Stimulated activated CD4-positive, alpha-beta T cell treated with anti-CD3 and anti-CD28 coated beads, Interleukin-1b, Interleukin-23, amount 100 ng/mL, for 1 hour (primary cell): Measurements from ENCODE around the gene MTA3.

ENCODE experiments used
- DNase-seq, 2 donors: peaks; one replicate each; pipeline ENCODE4 v3.0.0-alpha.2; 2020; ENCODE audit warnings: low read depth in 2 of 2

Gene MTA3

GRCh38 chr2:42762155-42762554 is 193.7 kb downstream of the MTA3 start:
- no peak for DNase-seq

GRCh38 chr2:42762823-42763804 is 194.7 kb downstream of the MTA3 start:
- DNase-seq = no peak

GRCh38 chr2:42764096-42764495 is 195.7 kb downstream of the MTA3 start, which contains the start of gene OXER1:
Gene OXER1, minus strand, starts transcription at chr2:42764135. Its CDS starts 73 bp downstream, at chr2:42764062.
- DNase-seq = no peak

- DNase-seq = no peak
Observed at GRCh38 chr2:42764901-42765300, 196.5 kb downstream of the MTA3 start.

GRCh38 chr2:42765686-42766085 is 197.3 kb downstream of the MTA3 start:
- no peak for DNase-seq

GRCh38 chr2:42767080-42767898 is 198.9 kb downstream of the MTA3 start:
- DNase-seq = no peak

- DNase-seq = no peak
Observed at GRCh38 chr2:42767899-42768705, 199.7 kb downstream of the MTA3 start.

GRCh38 chr2:42768706-42769256 is 200.3 kb downstream of the MTA3 start:
- DNase-seq = no peak

GRCh38 chr2:42769583-42770287 is 201.3 kb downstream of the MTA3 start:
- DNase-seq = no peak

GRCh38 chr2:42770288-42771131 is 202.1 kb downstream of the MTA3 start:
- DNase-seq = no peak

- DNase-seq = no peak
Observed at GRCh38 chr2:42771546-42772153, 203.2 kb downstream of the MTA3 start.

- no peak for DNase-seq
Observed at GRCh38 chr2:42775186-42775585, 206.8 kb downstream of the MTA3 start.

GRCh38 chr2:42775810-42776209 is 207.4 kb downstream of the MTA3 start:
- no peak for DNase-seq

GRCh38 chr2:42777883-42778805 is 209.7 kb downstream of the MTA3 start:
- no peak for DNase-seq

GRCh38 chr2:42781181-42781580 is 212.7 kb downstream of the MTA3 start:
- no peak for DNase-seq

- DNase-seq = no peak
Observed at GRCh38 chr2:42783511-42783910, 215.1 kb downstream of the MTA3 start.

- DNase-seq = no peak
Observed at GRCh38 chr2:42784204-42784880, 215.9 kb downstream of the MTA3 start.
